COR-L47 (cell line): Measurements from ENCODE around the gene ZNF648.
"Not testable (repeated sequence)": the region's sequence is repeated elsewhere in the genome, so short reads cannot be mapped to it uniquely, and the experiment has no call there.

Experiments
- DNase-seq: peaks from one replicate; lab custom pipeline; 2025; lab: John Stamatoyannopoulos, UW

ZNF648 gene

GRCh38 chr1:182061594-182061993, at the start of gene ZNF648:
Gene ZNF648 (minus strand): TSS chr1:182061712. CDS start chr1:182058010, 3,702 bp downstream.
- DNase-seq, result no peak

- DNase-seq, result no peak
Measured at GRCh38 chr1:182110635-182111034, 49.1 kb upstream of the ZNF648 start.

GRCh38 chr1:182109771-182110170, 48.3 kb upstream of the ZNF648 start:
- DNase-seq, result no peak

GRCh38 chr1:182107209-182107608, 45.7 kb upstream of the ZNF648 start:
- DNase-seq, result no peak

GRCh38 chr1:182102043-182102416, 40.5 kb upstream of the ZNF648 start:
- DNase-seq, result no peak

GRCh38 chr1:182101415-182102042, 40.0 kb upstream of the ZNF648 start:
- no peak for DNase-seq

- no peak for DNase-seq
Measured at GRCh38 chr1:182098301-182098700, 36.8 kb upstream of the ZNF648 start.

GRCh38 chr1:182095946-182096345, 34.4 kb upstream of the ZNF648 start:
- no peak for DNase-seq

GRCh38 chr1:182094514-182095005, 33.0 kb upstream of the ZNF648 start:
- not testable (repeated sequence) for DNase-seq

GRCh38 chr1:182093781-182094180, 32.3 kb upstream of the ZNF648 start:
- DNase-seq, result no peak

GRCh38 chr1:182092336-182092735, 30.8 kb upstream of the ZNF648 start:
- no peak for DNase-seq

- no peak for DNase-seq
Measured at GRCh38 chr1:182091083-182091482, 29.6 kb upstream of the ZNF648 start.

- DNase-seq, result no peak
Measured at GRCh38 chr1:182087719-182088350, 26.3 kb upstream of the ZNF648 start.

- no peak for DNase-seq
Measured at GRCh38 chr1:182087304-182087703, 25.8 kb upstream of the ZNF648 start.

GRCh38 chr1:182086620-182087019, 25.1 kb upstream of the ZNF648 start:
- DNase-seq, result no peak

GRCh38 chr1:182086136-182086535, 24.6 kb upstream of the ZNF648 start:
- no peak for DNase-seq

- DNase-seq, result no peak
Measured at GRCh38 chr1:182085726-182086125, 24.2 kb upstream of the ZNF648 start.

GRCh38 chr1:182084487-182085316, 23.2 kb upstream of the ZNF648 start:
- DNase-seq, result peak; percentile 66

- DNase-seq, result no peak
Measured at GRCh38 chr1:182083851-182084486, 22.5 kb upstream of the ZNF648 start.

GRCh38 chr1:182080955-182081582, 19.6 kb upstream of the ZNF648 start:
- peak; percentile 18 for DNase-seq

- DNase-seq, result no peak
Measured at GRCh38 chr1:182080040-182080439, 18.5 kb upstream of the ZNF648 start.

GRCh38 chr1:182071924-182072323, 10.4 kb upstream of the ZNF648 start:
- DNase-seq, result no peak
